Measurements from ENCODE around the gene SURF4.

DNA sequence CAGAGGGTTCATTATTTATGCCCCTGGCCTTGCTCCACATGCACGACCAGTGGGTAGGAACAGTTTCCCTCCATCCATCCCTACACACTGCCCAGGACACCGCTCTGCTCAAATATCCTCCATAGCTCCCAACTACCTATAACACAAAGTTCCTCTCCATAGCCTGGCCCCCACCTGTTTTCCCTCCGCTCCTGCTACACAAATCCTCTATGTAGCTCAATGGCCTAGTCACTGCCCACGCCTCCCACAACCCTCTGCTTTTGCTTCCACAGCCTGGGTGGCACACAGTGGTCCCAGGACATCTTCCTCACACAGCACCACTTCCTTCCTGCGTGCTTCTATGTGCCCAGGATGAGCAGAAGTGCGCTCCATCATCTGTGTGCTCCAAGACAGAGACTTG, 21.5 kb upstream of the SURF4 start:
- TF ChIP-seq EZH2 (IDR thresholded peaks at IDR 0.05; ENCODE audit: borderline replicate concordance, low read depth, low read length, severe bottlenecking): no peak
- TF ChIP-seq, protein P1, sequence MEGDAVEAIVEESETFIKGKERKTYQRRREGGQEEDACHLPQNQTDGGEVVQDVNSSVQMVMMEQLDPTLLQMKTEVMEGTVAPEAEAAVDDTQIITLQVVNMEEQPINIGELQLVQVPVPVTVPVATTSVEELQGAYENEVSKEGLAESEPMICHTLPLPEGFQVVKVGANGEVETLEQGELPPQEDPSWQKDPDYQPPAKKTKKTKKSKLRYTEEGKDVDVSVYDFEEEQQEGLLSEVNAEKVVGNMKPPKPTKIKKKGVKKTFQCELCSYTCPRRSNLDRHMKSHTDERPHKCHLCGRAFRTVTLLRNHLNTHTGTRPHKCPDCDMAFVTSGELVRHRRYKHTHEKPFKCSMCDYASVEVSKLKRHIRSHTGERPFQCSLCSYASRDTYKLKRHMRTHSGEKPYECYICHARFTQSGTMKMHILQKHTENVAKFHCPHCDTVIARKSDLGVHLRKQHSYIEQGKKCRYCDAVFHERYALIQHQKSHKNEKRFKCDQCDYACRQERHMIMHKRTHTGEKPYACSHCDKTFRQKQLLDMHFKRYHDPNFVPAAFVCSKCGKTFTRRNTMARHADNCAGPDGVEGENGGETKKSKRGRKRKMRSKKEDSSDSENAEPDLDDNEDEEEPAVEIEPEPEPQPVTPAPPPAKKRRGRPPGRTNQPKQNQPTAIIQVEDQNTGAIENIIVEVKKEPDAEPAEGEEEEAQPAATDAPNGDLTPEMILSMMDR (IDR thresholded peaks at IDR 0.05; ENCODE audit: borderline replicate concordance, extremely low read depth, low read length, poor library complexity, severe bottlenecking): no peak
